HG02571 (cell line): ENCODE measurements around the gene MSI1.
A peak's percentile ranks its signal among the peaks of the same experiment; 100 is the strongest.

ENCODE experiments used
- ATAC-seq: cut with Tn5 transposase; IDR thresholded peaks from one replicate; pipeline ENCODE4 v1.9.1; 2021; ENCODE audit warnings: mild to moderate bottlenecking, moderate library complexity; ENCODE audit not compliant: unreplicated experiment

The MSI1 gene

GRCh38 chr12:120328228-120328627 lies 40.7 kb downstream of the MSI1 start:
- ATAC-seq = no peak

DNA sequence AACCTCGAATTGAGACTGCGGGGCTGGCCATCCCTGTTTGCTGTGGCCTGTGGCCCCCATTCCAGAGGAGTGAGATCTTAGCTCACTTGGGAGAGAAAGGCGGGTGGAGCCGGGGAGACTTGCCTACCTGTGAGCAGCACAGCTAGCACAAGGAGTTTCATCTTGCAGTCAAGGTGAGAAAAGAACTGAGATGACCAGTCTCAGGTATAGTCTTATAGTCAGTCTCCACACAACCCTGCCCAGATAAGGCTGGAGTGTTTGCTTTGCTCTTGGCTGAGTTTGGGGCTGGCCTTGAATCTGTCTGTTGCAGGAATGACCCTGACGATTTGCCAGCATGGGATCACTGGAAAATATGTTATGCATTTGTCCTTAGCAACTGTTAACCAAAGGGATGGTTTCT lies 41.4 kb downstream of the MSI1 start, which contains the start of gene PLA2G1B:
Gene PLA2G1B, minus strand, starts transcription at position 187 of the 400 bp plus-strand sequence. Its CDS starts 26 bp downstream, at position 161.
- no peak for ATAC-seq

DNA sequence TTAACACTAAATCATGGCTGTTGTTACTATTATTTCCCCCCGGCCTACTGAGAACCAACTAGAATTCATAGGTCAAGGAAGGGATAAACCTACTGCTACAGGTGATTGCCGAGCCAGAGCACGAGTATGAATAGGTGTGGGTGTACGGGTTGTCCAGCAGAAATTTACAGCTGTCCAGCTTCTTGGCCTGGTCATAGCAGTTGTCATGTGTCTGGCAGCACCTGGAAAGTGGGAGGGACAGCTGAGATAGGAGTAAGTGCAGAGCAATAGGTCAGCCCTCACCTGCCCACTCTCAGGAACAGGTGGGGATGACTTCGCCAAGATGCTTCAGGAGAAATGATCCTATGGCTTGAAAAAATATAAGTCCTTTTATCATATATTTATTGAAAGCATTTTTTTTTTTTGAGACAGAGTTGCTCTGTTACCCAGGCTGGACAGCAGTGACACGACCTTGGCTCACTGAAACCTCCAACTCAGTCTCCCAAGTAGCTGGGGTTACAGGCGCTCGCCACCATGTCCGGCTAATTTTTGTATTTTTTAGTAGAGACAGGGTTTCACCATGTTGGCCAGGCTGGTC lies 44.0 kb downstream of the MSI1 start:
- no peak for ATAC-seq

DNA sequence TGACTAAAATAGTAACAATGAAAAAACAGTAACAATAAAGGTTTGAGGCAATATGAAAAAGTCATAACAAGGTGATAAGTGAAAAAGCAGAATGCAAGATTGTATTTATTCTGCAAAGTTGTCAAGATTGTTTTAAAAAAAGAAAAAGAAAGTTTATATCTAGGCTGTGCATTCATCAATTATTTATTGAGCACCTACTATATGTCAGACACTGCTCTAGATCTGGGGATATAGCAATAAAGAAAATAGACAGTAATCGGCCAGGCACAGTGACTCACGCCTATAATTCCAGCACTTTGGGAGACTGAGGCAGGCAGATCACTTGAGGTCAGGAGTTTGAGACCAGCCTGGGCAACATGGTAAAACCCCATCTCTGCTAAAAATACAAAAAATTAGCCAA lies 45.2 kb downstream of the MSI1 start:
- ATAC-seq = no peak

GRCh38 chr12:120321382-120322202 lies 47.4 kb downstream of the MSI1 start:
- no peak for ATAC-seq

- peak; percentile 99 for ATAC-seq
Observed at GRCh38 chr12:120317224-120318105, 51.5 kb downstream of the MSI1 start.

GRCh38 chr12:120316798-120317223 lies 52.2 kb downstream of the MSI1 start:
- no peak for ATAC-seq

DNA sequence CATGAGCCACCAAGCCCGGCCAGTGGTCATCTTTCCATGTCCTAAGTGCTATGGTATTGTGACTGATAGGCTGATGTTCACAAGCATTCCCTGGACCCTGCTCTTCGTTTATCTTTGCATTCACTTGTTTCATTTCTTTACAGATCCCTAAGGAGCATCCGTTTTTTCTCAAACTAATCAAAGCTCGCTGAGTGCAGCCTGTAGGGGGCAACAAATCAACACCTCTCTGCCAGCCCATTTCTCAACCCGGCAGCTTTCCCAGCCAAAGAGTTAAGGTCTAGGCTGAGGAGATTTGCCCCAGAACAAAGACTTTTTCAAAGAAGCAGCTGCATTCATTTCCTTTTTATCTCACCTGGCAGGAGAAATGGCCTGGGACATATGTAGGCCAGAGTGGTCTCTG lies 54.7 kb downstream of the MSI1 start:
- ATAC-seq = no peak

- peak; percentile 93 for ATAC-seq
Observed at GRCh38 chr12:120301962-120302815, 66.8 kb downstream of the MSI1 start, which contains the start of gene SIRT4. Gene SIRT4 (plus strand): TSS chr12:120302321. CDS start chr12:120303562, 1,241 bp downstream.

DNA sequence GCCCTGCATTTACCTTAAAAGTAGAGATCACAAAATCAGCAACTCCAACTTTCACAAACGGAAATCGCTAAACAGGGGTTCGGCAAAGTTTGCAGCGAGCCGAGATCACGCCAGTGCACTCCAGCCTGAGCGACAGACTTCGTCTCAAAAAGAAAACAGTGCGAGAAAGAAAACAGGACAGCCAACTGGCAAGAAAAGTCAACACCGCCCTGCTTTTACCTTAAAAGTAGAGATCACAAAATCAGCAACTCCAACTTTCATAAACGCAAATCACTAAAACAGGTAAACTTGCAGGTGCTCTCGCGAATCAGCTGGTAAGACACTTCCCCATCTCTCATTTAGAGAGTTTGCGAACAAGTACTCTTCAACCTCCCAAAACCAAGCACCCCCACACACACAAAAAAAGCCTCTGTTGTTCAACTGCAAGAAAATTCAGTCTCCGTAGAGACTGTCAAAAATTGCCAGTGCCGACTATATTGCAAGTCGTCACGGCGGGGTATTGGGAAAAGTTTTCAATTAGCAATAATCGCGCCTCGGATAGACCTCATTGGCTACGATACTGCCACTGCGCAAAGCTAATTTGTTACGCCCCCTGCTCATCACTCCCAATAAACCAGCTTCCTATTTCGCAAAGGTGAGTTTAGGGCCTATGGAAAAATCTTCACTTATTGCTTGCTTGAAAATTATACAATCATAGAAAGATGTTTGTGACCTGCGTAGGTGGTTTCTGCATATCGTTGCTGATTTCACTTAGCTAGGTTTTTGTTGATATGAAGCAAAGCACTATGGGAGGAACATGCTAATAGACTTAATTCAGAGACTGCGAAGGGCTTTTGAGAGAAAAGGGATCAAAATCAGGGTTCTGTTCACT lies 76.1 kb downstream of the MSI1 start, which contains the start of gene RNU4-1:
Gene RNU4-1, minus strand, starts transcription at position 577 of the 871 bp plus-strand sequence.
- peak; percentile 34 for ATAC-seq

DNA sequence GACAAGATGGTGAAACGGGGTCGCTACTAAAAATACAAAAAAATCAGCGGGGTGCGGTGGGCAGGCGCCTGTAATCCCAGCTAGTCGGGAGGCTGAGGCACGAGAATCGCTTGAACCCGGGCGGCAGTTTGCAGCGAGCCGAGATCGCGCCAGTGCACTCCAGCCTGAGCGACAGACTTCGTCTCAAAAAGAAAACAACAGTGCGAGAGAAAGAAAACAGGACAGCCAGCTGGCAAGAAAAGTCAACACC lies 76.6 kb downstream of the MSI1 start:
- no peak for ATAC-seq
